HTERT RPE-1 (cell line): ENCODE results near the gene SLC39A11.
"Not testable (repeated sequence)": the region's sequence is repeated elsewhere in the genome, so short reads cannot be mapped to it uniquely, and the experiment has no call there.

ENCODE experiments used
- in situ Hi-C: fragments of 300-500 bp; cut with MboI; formaldehyde crosslinking; loops from 4 replicates; pipeline ENCODE4 v1.14.3; 2020; ENCODE audit warnings: low sequenced_read_pairs

SLC39A11 gene

DNA sequence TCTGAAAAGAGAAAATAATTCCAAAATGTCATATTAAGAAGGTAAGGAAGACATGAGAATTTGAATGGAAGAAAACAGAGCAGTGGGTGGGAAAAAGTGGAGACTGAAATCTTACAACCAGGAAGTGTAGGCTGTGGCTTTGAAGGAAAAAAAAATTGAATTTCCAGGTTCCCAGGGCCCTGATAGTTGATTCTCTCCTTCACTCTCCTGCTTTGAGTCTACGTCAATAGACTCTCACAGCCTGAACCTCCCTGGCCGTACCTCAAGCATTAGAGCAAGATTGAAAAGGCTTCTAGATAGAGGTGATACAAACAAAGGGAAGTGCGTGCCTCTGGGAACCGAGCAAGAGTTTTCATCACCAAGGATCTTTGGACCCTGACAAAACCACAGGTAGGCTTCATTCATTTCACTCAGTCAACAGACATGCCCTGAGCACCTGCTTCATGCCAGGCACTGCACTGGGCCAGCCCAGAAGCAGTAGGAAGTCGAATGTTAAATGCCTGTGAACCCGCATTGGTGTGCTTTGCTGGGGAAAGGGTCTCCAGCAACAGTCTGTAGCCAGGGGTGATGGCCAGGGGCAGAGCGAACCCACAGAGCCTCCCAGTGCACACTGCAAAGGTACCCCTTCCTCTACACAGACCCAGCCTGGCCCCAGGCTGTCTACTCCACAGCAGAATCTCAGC is 163.9 kb downstream of the SLC39A11 start:
- in situ Hi-C loops: no loop called here

GRCh38 chr17:72927760-72928159 is 164.7 kb downstream of the SLC39A11 start:
- in situ Hi-C loops: no loop called here

DNA sequence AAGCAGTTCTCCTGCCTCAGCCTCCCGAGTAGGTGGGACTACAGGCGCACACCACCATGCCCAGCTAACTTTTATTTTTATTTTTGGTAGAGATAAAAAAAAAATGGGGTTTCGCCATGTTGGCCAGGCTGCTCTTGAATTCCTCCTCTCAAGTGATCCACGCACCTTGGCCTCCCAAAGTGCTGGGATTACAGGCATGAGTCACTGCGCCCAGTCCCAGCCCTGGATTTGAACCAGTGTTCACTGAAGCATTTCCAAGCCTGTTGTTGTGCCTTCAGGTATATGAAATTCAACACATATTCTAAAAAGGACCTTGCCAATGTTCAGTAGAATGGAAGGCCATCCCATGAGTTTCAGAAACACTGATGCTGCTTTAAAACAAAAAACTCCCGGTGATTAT is 165.3 kb downstream of the SLC39A11 start:
- in situ Hi-C loops: no loop called here

GRCh38 chr17:72926171-72926570 is 166.3 kb downstream of the SLC39A11 start:
- in situ Hi-C loops: no loop called here

DNA sequence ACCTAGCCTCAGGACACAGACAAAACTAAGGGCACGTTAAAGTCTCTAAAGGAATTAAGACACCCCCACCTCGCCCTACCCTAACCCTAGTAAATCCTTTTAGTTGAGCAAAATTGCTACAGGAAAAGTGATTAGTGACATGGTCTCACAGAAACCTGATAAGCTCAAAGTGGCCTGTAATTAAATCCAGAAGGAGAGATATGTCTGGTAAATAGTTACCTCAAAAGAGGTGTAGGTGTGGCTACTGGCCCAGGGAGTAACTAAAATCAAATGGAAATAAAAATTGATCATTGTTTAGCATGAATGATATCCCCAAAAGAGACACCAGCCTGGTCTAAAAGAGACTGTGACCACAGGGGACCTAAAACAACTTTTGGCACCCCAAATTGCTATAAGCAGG is 168.3 kb downstream of the SLC39A11 start:
- in situ Hi-C loops: no loop called here

GRCh38 chr17:72922219-72922618 is 170.3 kb downstream of the SLC39A11 start:
- in situ Hi-C loops: no loop called here

GRCh38 chr17:72921347-72922054 is 171.0 kb downstream of the SLC39A11 start:
- in situ Hi-C loops: no loop called here

- in situ Hi-C loops: no loop called here
These were observed 172.0 kb downstream of the SLC39A11 start for GRCh38 chr17:72920513-72920912.

- in situ Hi-C loops: no loop called here
These were observed 175.5 kb downstream of the SLC39A11 start for GRCh38 chr17:72916991-72917390.

GRCh38 chr17:72915625-72916081 is 176.8 kb downstream of the SLC39A11 start:
- in situ Hi-C loops: no loop called here

- in situ Hi-C loops: no loop called here
These were observed 179.3 kb downstream of the SLC39A11 start for GRCh38 chr17:72913142-72913682.

DNA sequence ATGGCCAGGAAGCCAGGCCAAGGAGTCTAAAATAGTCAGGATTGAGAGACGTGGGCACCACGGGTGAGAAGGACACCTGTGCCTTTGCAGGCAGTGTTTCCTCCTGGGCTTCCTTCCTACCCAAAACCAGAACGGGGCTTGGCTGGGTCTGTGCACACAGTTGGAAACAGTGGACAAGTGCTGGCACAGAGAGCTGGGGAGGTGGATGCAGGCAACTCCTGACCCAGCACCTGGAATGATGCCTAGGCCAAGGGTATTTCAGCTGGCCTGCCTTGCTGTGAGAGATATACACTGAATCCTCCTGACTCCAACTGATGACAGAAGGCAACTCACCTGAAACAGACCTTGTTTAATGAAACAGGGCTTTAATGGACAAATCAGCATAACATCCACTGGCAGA is 186.2 kb downstream of the SLC39A11 start:
- in situ Hi-C loops: no loop called here

DNA sequence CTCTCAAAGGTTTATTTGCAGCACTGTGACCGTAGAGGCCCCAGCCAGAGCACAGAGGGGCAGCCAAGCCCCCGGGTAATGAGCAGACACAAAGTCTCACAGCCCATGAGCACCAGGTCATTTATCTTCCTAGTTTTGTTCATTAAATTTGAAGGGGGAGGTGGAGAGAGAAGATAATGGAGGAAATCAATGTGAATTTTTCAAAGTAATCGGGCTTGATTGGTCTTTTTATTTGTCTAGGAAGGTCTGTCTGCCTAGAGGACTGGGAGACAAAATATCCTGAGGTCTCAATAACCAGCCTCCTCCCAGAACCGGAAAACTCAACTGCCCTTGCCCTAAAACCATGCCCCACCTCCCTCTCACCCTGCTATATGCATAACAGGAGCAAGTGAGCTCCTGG is 189.0 kb downstream of the SLC39A11 start:
- in situ Hi-C loops: no loop called here

GRCh38 chr17:72901657-72902056 is 190.8 kb downstream of the SLC39A11 start:
- in situ Hi-C loops: no loop called here

- in situ Hi-C loops: no loop called here
These were observed 191.4 kb downstream of the SLC39A11 start for GRCh38 chr17:72901083-72901482.

DNA sequence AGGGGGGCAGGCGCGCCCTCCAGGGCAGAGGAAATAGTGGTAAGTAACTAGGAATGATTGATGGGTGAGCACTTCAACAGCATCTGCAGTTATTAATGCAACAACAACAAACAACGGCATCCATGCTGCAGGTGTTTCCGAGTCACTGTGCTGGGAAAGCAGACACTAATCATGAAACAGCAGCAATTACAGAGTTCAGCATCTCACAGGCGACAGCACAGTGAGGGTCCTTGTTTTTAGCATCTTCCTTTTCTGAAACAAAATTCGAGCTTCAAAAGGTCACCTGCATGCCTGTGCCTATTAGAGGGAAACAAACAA is 191.9 kb downstream of the SLC39A11 start:
- in situ Hi-C loops: no loop called here

DNA sequence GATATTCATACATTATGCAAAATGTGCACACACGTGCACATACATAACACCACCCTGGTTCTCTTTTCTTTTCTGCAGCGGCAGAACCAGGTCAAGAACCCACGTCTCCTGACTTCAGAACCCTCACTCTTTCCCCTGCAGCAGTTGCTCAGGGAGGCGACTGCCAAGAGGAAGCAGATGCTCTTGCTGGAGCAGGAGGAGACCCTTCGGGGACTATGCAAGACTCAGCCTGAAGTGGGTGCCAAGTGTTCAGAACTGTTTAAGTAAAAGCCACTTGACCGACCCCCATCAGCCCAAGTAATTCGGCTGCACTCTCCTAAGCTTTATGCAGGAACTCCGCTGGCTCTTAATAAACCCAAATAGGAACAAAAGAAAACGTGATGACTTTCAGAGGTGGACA is 193.8 kb downstream of the SLC39A11 start:
- in situ Hi-C loops: no loop called here

GRCh38 chr17:72896288-72896687 is 196.2 kb downstream of the SLC39A11 start:
- in situ Hi-C loops: not testable (repeated sequence)

DNA sequence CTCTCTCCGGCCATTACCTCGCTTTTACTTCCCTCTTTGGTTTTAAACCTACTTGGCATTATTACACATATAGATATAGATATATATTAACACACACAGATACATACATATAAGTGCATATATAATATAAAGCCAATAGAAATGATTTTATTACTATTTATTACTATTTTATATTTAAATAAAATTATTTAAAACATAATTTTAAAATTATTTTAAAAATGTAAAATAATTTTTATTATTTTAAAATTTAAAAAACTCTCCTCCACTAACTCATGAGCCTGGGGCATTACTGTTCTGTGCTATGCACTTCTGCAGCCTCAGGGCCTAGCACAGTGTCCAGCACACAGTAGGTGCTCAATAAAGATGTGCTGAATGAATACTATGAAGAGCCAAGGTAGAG is 200.9 kb downstream of the SLC39A11 start:
- in situ Hi-C loops: no loop called here

DNA sequence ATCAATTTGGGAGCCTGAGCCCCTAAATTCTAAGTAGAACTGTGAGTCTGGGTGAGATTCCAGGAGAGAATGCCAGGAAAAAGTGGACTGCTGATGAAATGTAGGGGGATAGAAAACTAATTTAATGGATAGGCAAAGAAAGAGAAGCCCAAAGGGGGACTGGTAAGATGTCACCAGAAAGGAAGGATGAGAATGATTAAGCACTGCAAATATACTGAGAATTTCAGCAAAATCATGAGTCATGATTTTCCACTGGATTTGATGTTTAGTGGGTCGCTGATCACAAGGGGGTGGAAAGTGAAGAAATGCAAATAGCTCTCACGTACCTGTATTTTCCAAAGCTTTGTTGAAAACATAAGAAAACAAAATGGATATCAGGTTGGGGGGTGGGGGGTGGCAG is 201.8 kb downstream of the SLC39A11 start:
- in situ Hi-C loops: no loop called here

DNA sequence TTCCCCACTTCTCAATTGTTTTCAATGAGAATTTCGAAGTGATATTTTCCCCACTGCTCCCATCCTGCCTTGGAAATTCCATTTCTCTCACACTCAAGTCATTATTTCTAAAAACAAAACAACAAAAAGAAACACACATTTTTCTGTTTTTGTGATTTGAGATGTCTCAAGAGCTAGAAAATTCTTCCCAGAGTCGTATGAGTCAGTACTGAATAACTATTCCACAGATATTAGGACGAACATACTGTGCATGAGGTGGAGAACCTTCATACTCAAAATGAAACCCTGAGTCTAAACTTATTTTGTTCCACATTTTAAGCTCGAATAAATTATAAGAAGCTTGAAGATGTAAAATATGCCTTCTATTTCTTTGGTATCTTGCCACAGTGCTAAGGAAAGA is 204.6 kb downstream of the SLC39A11 start:
- in situ Hi-C loops: no loop called here

DNA sequence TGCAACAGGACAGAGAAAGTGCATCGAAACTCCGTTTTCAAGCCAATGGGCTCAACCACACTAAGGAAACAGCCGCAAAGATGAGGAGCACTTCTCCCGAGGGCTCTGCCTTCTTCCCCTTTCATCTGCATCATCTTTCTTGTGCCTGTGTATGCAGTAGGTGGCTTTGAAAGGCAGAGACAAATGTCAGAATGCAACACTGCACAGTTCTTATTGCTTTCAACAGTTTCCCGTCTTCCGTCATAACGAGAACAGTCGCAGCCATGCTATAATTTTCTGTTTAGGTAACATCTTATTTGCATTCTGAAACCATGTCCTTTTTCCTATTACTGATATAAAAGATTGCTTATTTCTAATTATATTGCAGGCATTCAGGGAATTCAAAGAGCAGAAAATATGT is 205.2 kb downstream of the SLC39A11 start:
- in situ Hi-C loops: no loop called here
